Activated naive CD4-positive, alpha-beta T cell treated with Interleukin-2 at 50 U/mL for 16 hours (primary cell): Measurements from ENCODE around the gene FAM234A.

Experiments
- DNase-seq: peaks from one replicate; pipeline ENCODE4 v3.0.0-alpha.2; 2020

The FAM234A gene

DNA sequence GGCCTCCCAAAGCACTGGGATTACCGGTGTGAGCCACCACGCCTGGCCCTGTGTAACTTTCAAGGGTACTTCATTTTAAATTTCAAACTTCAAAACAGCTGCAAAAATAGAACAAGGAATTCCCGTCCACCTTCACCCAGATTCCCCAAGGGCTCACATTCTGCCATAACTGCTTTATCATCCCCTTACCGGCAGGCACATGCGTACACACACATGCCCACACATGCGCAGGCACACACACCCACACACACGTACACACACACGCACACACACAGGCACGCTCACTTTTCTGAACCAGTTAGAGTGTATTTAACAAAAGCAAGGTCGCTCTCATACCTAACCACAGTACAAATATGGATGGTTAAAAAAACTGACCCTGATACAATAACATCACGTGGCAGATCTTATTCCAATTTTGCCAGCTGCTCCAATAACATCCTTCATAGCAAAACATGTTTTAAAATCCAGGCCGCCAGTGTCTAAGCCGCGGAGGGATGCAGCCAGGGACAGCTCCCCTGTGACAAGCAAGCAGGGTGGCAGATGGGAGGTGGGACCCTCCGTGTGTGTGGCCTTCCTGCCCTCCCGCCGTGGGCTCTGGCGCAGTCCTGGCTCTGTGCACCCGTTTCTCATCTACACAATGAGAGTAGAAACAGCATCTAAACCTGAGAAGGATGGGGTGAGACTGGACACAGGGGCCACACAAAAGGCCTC lies 71.5 kb downstream of the FAM234A start:
- DNase-seq: no peak

DNA sequence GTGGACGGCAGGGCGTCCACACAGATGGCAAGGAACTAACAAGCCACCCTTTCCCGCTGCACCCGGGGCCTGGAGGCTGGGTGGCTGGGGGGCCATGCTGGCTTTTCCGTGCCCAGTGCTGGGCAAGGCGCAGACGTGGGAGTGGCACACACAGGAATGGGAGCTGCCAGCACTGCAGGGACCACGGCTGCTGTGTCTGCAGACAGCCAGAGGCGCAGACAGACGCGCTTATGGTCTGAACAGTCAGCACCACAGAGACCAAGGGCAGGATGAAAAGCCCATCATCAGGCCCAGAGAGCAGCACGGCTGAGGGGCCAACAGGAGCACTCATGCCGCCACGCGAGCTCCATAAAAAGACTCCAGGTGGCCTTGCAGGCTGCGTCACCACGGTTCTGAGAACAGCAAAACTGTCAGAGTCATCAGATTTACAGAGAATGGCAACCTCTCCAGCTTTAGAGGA lies 72.3 kb downstream of the FAM234A start:
- DNase-seq: no peak

DNA sequence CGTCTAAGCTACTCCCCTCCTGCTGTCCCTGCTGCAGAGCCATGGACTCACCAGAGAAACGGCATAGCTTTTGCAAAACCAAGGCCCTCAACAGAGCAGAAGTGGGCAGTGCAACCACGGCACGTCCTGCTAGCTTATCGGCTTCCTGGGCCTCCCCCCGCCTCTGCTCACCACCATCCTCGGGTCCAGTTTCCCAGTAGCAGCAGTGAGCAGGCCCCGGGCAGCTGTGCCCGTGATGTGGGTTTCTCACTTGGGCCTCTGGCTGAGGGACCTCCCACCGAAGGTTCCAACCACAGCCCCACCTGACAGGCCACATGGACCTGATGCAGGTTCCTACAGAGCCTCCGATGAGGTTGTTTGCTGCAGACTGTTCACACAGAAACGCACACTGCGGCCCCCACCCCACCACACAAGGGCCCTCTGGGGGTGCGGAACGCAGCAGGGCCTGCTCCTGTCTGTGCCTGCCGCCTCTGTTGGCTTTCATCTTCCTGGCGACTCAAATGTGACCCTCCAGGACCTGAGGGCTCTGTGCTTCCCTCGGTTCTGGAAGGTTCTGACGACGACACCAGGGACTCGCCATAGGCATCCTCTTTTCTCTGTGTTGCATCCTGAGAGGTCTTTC lies 73.2 kb downstream of the FAM234A start:
- no peak for DNase-seq

DNA sequence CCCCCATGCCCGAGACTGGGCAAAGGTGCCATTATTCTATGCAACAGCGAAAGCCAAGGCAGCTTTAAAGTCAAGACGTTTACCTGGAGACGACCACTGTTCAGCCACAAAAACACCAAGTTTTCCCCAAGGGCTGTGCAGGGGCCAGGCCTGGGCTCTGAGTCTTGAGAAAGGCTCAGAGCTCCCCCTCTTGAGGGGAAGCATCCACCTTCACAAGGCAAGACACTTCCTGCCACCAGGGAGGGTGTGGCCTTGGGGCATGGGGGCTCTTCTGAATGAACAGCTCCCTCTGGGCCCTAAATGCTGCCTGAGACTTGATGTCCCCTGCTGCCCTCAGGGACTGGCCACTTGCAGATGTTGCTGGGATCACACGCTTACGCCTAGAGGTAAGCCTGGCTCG lies 74.9 kb downstream of the FAM234A start:
- DNase-seq: no peak

DNA sequence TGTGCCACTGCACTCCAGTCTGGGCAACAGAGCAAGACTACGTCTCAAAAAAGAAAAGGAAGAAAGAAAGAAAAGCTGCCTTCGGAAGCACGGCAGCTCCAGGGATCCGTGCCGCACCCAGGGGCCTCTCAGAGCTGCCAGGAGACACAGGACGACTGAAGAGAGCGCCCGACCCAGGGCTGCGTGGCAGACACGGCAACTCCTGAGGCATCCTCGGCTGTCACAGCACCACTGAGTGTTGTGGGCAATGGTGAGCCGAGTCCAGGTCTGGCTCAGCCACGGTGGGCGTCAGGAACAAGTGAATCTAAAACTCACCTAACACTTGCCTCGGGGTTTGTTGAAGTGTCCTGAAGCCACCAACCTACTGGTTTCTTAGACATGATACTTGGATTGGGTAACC lies 77.1 kb downstream of the FAM234A start:
- DNase-seq: no peak

DNA sequence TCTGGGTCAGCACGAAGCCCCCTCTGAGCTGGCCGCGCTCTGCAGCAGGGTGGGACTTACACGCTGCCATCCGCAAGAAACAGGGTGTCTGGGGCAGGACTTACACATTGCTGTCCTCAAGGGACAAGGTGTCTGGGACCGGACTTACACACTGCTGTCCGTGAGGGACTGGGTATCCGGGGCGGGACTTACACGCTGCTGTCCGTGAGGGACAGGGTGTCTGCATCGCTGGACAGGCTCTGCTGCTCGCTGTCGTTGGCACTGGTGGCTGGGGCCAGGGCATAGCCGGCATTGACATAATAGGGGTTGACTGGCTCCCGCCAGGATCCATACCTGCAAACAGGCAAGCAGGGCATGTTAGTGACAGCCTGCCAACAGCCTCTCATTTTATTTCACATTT lies 79.7 kb downstream of the FAM234A start:
- no peak for DNase-seq

DNA sequence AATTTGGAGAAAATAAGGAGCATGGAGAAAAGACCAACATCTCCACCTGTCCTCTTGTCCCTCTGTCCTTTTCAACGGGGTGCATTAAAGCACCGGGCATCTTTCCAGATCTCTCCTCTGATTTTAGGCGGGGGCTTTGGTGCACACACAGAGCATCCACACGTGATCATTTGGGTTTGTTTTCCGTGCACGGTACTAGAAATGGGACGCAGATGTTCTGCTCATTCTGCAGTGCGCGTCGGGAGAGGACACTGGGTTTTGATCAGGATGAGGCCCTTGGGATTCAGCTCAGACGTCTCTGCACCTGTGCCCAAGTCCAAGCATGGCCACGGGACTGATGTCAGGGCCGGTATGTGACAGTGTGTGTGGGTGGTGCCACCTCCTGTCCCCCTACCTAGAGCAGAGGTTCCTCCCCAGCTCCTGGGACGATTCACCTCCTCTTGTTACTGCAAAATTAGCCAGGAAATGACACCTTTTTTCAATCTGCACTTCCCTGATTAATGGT lies 80.2 kb downstream of the FAM234A start:
- DNase-seq: no peak
